ENCODE data around the gene C11orf97. TPM values are rescaled to one million over a fixed set of nuclear protein-coding genes. Genes with fewer than 3 reads are reported as not detected.
"Not testable (repeated sequence)": the region's sequence is repeated elsewhere in the genome, so short reads cannot be mapped to it uniquely, and the experiment has no call there.

C11orf97 gene
- total RNA-seq, 4 donors from 2014 or later = not detected

- DNase-seq (no peak), ATAC-seq (no peak)
- Histone ChIP-seq H3K27ac (no peak overlapping the region), H3K4me3 (no peak overlapping the region), H3K4me1 (peaks cover 3 to 5% of the 10 kb centered on the region in 2 donors), H3K27me3 (no peaks in the 10 kb centered on the region), H3K36me3 (peaks cover 3 to 47% of the 10 kb centered on the region in 2 donors), H3K9me3 (no peaks in the 10 kb centered on the region)
- intact Hi-C loops (cut with DNase I; ENCODE audit: low total_unique reads) = no loop called here
- TF ChIP-seq POLR2A (IDR thresholded peaks at IDR 0.05) = no peak
- TF ChIP-seq CTCF (IDR thresholded peaks at IDR 0.05 in 4 of 5, conservative IDR thresholded peaks at IDR 0.05 in 1 of 5) = no peak
- in situ Hi-C loops (cut with MboI; ENCODE audit: low sequenced_read_pairs in 4 of 4) = loop anchor here in 3 of 4 donors (5.0 to 25.0 kb wide), 3 partner anchors 603 to 613 kb away; no protein-coding TSS in a partner anchor
These were observed 12.1 kb upstream of the C11orf97 start for GRCh38 chr11:94500181-94500580.

GRCh38 chr11:94501522-94501921 is 10.7 kb upstream of the C11orf97 start:
- H3K4me1 ChIP-seq = no peaks in the 10 kb centered on the region
- H3K27me3 ChIP-seq = no peaks in the 10 kb centered on the region
- H3K27ac ChIP-seq = no peak overlapping the region
- H3K9me3 ChIP-seq = no peaks in the 10 kb centered on the region
- ATAC-seq (no peak), DNase-seq (no peak)
- in situ Hi-C loops (cut with MboI; ENCODE audit: low sequenced_read_pairs in 4 of 4) (loop anchor here in 3 of 4 donors (5.0 to 25.0 kb wide), 3 partner anchors 604 to 614 kb away; no protein-coding TSS in a partner anchor), intact Hi-C loops (cut with DNase I; ENCODE audit: low total_unique reads) (no loop called here)
- H3K36me3 ChIP-seq = peaks cover 3 to 45% of the 10 kb centered on the region in 2 donors
- H3K4me3 ChIP-seq = no peak overlapping the region
- no peak for TF ChIP-seq CTCF (IDR thresholded peaks at IDR 0.05 in 4 of 5, conservative IDR thresholded peaks at IDR 0.05 in 1 of 5)
- TF ChIP-seq POLR2A (IDR thresholded peaks at IDR 0.05) = no peak

- no peak overlapping the region for H3K27ac ChIP-seq
- H3K4me1 ChIP-seq = no peaks in the 10 kb centered on the region
- in situ Hi-C loops (cut with MboI; ENCODE audit: low sequenced_read_pairs in 4 of 4) (loop anchor here in 3 of 4 donors (5.0 to 25.0 kb wide), 3 partner anchors 607 to 617 kb away; no protein-coding TSS in a partner anchor), intact Hi-C loops (cut with DNase I; ENCODE audit: low total_unique reads) (loop anchor here (2.0 kb wide), 1 partner anchor 610 kb away; no protein-coding TSS in a partner anchor)
- peak; percentile 24 to 59 (median 41) for TF ChIP-seq CTCF (IDR thresholded peaks at IDR 0.05 in 4 of 5, conservative IDR thresholded peaks at IDR 0.05 in 1 of 5)
- TF ChIP-seq POLR2A (IDR thresholded peaks at IDR 0.05) = no peak
- H3K36me3 ChIP-seq = peaks cover 0 to 12% of the 10 kb centered on the region in 2 donors
- no peaks in the 10 kb centered on the region for H3K9me3 ChIP-seq
- DNase-seq (no peak), ATAC-seq (no peak)
- no peaks in the 10 kb centered on the region for H3K27me3 ChIP-seq
- no peak overlapping the region for H3K4me3 ChIP-seq
These were observed 7.5 kb upstream of the C11orf97 start for GRCh38 chr11:94504689-94505293.

GRCh38 chr11:94506513-94506912 is 5.7 kb upstream of the C11orf97 start:
- in situ Hi-C loops (cut with MboI; ENCODE audit: low sequenced_read_pairs in 4 of 4) = loop anchor here in 2 of 4 donors (10.0 to 25.0 kb wide), 2 partner anchors 612 to 619 kb away; no protein-coding TSS in a partner anchor
- H3K27ac ChIP-seq; H3K9me3 ChIP-seq; H3K36me3 ChIP-seq; H3K27me3 ChIP-seq; DNase-seq; H3K4me3 ChIP-seq; ATAC-seq; H3K4me1 ChIP-seq; intact Hi-C loops (cut with DNase I; ENCODE audit: low total_unique reads): not testable (repeated sequence)

GRCh38 chr11:94507485-94507884 is 4.8 kb upstream of the C11orf97 start:
- no peak overlapping the region for H3K27ac ChIP-seq
- no peak overlapping the region for H3K4me3 ChIP-seq
- ATAC-seq = no peak
- TF ChIP-seq POLR2A (IDR thresholded peaks at IDR 0.05) = no peak
- TF ChIP-seq CTCF (IDR thresholded peaks at IDR 0.05 in 4 of 5, conservative IDR thresholded peaks at IDR 0.05 in 1 of 5) = no peak
- no peaks in the 10 kb centered on the region for H3K9me3 ChIP-seq
- no peaks in the 10 kb centered on the region for H3K36me3 ChIP-seq
- intact Hi-C loops (cut with DNase I; ENCODE audit: low total_unique reads) = no loop called here
- in situ Hi-C loops (cut with MboI; ENCODE audit: low sequenced_read_pairs in 4 of 4) = loop anchor here in 2 of 4 donors (10.0 to 25.0 kb wide), 2 partner anchors 613 to 620 kb away; no protein-coding TSS in a partner anchor
- no peak for DNase-seq
- peaks cover 0 to 5% of the 10 kb centered on the region in 2 donors for H3K4me1 ChIP-seq
- peaks cover 0 to under 1% (median 0%) of the 10 kb centered on the region in 3 donors for H3K27me3 ChIP-seq

Data from gastrocnemius medialis (tissue), 4 donors.